ENCODE data around the gene OR10A5. TPM values are rescaled to one million over a fixed set of nuclear protein-coding genes. Genes with fewer than 3 reads are reported as not detected.
A peak's percentile ranks its signal among the peaks of the same experiment; 100 is the strongest.

Gene OR10A5
- total and polyA plus RNA-seq, 2 of the 8 experiments (the other 6 are each of a cell fraction or from before 2014, with no cell fraction given), result not detected

DNA sequence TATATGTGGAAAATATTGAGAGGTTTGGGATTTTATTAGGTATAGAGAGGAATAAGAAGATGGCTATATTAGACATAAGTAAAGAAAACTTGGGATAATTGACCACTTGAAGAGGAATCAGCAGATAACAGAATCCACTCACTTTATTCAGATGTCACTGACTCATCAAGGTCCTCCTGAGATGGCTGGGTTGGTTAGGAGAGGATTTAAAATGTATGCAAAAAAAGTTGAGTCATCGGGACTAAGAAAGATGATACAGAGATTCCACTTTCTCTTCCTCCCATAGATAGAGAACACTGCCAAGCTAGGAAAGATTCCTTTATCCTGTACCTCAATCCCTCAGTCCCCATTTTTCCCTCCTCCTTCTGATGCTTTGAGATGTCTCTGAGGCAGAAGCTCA lies 46.1 kb upstream of the OR10A5 start, which contains the start of gene OR6A2:
OR6A2 (minus strand) TSS at position 288 of the 400 bp plus-strand sequence. CDS start 3,981 bp downstream, outside the sequence.
- H3K18ac ChIP-seq (ENCODE audit: extremely low read depth, low read length), result no peak within 1 kb of the TSS
- no peak within 1 kb of the TSS for H3K14ac ChIP-seq (ENCODE audit: insufficient read length)
- H3K9me3 ChIP-seq (ENCODE audit: insufficient read depth in 2 of 2, low read depth in 1 of 2, low read length in 1 of 2), result peaks cover 7 to 15% of the 10 kb centered on the region in 2 experiments
- H3K23me2 ChIP-seq (ENCODE audit: low read depth, low read length), result no peaks in the 10 kb centered on the region
- peak within 1 kb of the TSS; percentile 20; the same call in 1 of the 2 replicates for H2BK12ac ChIP-seq (ENCODE audit: low read depth, low read length)
- no peak within 1 kb of the TSS for H2BK15ac ChIP-seq (ENCODE audit: low read length)
- peaks cover 0 to 5% (median under 1%) of the 10 kb centered on the region in 4 experiments; a peak in 4 of 7 replicates for H3K4me1 ChIP-seq (replicated peaks in 1 of 4; ENCODE audit: control insufficient read depth in 3 of 4, insufficient read depth in 4 of 4, low read length in 3 of 4)
- H2BK20ac ChIP-seq (ENCODE audit: low read length), result no peak within 1 kb of the TSS; the same call in 1 of the 2 replicates
- no peak within 1 kb of the TSS for H2BK120ac ChIP-seq (replicated peaks; ENCODE audit: low read depth, low read length)
- no peak within 1 kb of the TSS for H2AFZ ChIP-seq (ENCODE audit: low read length)
- H3K79me2 ChIP-seq (ENCODE audit: control insufficient read depth in 1 of 2, insufficient read depth in 2 of 2, low read length in 2 of 2), result no peaks in the 10 kb centered on the region
- ChIA-PET POLR2A (ENCODE audit: partially characterized antibody) (no interaction called here), CTCF (ENCODE audit: partially characterized antibody) (interaction anchor here (1.3 to 1.5 kb wide), 2 partner anchors 9 to 13 kb away, joined by 4 read pairs; no protein-coding TSS in a partner anchor)
- no peak within 1 kb of the TSS for H2BK5ac ChIP-seq (ENCODE audit: low read depth, low read length)
- no peak within 1 kb of the TSS for H3K4ac ChIP-seq (replicated peaks; ENCODE audit: insufficient read length, low read depth, low read length)
- no peak within 1 kb of the TSS for H3K4me2 ChIP-seq (ENCODE audit: insufficient read depth in 1 of 2, low read depth in 2 of 2, low read length in 2 of 2)
- 100% methylated on average over 1 of the region's 1 CpG; no CpG with 5 or more reads in 1 of the 2 experiments for WGBS, 2 experiments (ENCODE audit: extremely low coverage in 1 of 2, insufficient coverage in 1 of 2, insufficient read length in 1 of 2, insufficient replicate concordance in 2 of 2, low coverage in 1 of 2, low lambda C conversion rate in 2 of 2, missing lambda C conversion rate in 1 of 2)
- FAIRE-seq, result no peak
- no peaks in the 10 kb centered on the region for H3K79me1 ChIP-seq (ENCODE audit: low read depth, low read length)
- H2AK5ac ChIP-seq (ENCODE audit: low read depth, low read length), result no peak within 1 kb of the TSS
- H4K8ac ChIP-seq (ENCODE audit: extremely low read depth, insufficient read depth, low read length), result no peak within 1 kb of the TSS
- no peak within 1 kb of the TSS for H3K9ac ChIP-seq (replicated peaks in 1 of 4; ENCODE audit: extremely low read depth in 1 of 4, low read depth in 3 of 4, low read length in 3 of 4)
- H3K4me3 ChIP-seq (ENCODE audit: extremely low read depth in 1 of 4, insufficient read depth in 2 of 4, low read depth in 3 of 4, low read length in 4 of 4), result no peak within 1 kb of the TSS
- H3K27me3 ChIP-seq (replicated peaks in 1 of 4; ENCODE audit: control insufficient read depth in 3 of 4, extremely low read depth in 1 of 4, insufficient read depth in 3 of 4, low read length in 3 of 4), result no peaks in the 10 kb centered on the region
- H3K36me3 ChIP-seq (ENCODE audit: control insufficient read depth in 2 of 4, insufficient read depth in 4 of 4, low read length in 3 of 4), result no peaks in the 10 kb centered on the region
- no peak within 1 kb of the TSS for H3K56ac ChIP-seq (replicated peaks; ENCODE audit: insufficient read length, low read depth, low read length)
- H4K20me1 ChIP-seq (replicated peaks in 1 of 2; ENCODE audit: control insufficient read depth in 1 of 2, insufficient read depth in 2 of 2, low read length in 2 of 2), result no peaks in the 10 kb centered on the region
- no peak within 1 kb of the TSS for H4K91ac ChIP-seq (replicated peaks; ENCODE audit: insufficient read length, low read length)
- H4K5ac ChIP-seq (ENCODE audit: insufficient read length, low read depth, low read length), result no peak within 1 kb of the TSS
- no peak within 1 kb of the TSS for H3K23ac ChIP-seq (ENCODE audit: insufficient read length)
- no peak within 1 kb of the TSS for H3K27ac ChIP-seq (ENCODE audit: low read depth, low read length)
- no peak for DNase-seq (ENCODE audit: low read depth in 1 of 2, low spot score in 2 of 2)
- TF ChIP-seq NRF1 (IDR thresholded peaks at IDR 0.05; ENCODE audit: low read depth, low read length) (no peak), BCL11A (IDR thresholded peaks at IDR 0.05; ENCODE audit: low read depth in 2 of 2, low read length in 2 of 2) (no peak), SP4 (IDR thresholded peaks at IDR 0.05; ENCODE audit: low read length) (no peak), CHD1 (IDR thresholded peaks at IDR 0.05; ENCODE audit: low read depth, low read length) (no peak), EZH2 (IDR thresholded peaks at IDR 0.05; ENCODE audit: low read depth, low read length, severe bottlenecking) (no peak), GABPA (IDR thresholded peaks at IDR 0.05; ENCODE audit: borderline replicate concordance, insufficient read depth, low read length) (no peak), TCF12 (IDR thresholded peaks at IDR 0.05; ENCODE audit: low read depth, low read length) (no peak), RAD21 (IDR thresholded peaks at IDR 0.05 in 1 of 2, conservative IDR thresholded peaks at IDR 0.05 in 1 of 2; ENCODE audit: low read depth in 2 of 2, low read length in 2 of 2) (no peak), CBX5 (IDR thresholded peaks at IDR 0.05; ENCODE audit: low read depth, low read length) (no peak), TBP (IDR thresholded peaks at IDR 0.05; ENCODE audit: low read depth, low read length) (no peak), ASH2L (IDR thresholded peaks at IDR 0.05; ENCODE audit: low read length) (no peak)
- TF ChIP-seq, protein P1, sequence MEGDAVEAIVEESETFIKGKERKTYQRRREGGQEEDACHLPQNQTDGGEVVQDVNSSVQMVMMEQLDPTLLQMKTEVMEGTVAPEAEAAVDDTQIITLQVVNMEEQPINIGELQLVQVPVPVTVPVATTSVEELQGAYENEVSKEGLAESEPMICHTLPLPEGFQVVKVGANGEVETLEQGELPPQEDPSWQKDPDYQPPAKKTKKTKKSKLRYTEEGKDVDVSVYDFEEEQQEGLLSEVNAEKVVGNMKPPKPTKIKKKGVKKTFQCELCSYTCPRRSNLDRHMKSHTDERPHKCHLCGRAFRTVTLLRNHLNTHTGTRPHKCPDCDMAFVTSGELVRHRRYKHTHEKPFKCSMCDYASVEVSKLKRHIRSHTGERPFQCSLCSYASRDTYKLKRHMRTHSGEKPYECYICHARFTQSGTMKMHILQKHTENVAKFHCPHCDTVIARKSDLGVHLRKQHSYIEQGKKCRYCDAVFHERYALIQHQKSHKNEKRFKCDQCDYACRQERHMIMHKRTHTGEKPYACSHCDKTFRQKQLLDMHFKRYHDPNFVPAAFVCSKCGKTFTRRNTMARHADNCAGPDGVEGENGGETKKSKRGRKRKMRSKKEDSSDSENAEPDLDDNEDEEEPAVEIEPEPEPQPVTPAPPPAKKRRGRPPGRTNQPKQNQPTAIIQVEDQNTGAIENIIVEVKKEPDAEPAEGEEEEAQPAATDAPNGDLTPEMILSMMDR (IDR thresholded peaks at IDR 0.05; ENCODE audit: control extremely low read depth in 1 of 3, insufficient read depth in 1 of 3, low read depth in 1 of 3, low read length in 3 of 3), result no peak

All from H1 (cell line).